SIG-M5 (cell line): Measurements from ENCODE around the gene LRRC39.

Source experiments
- DNase-seq: peaks from one replicate; lab custom pipeline; 2025; lab: John Stamatoyannopoulos, UW

LRRC39 gene

GRCh38 chr1:100147875-100148274 lies 30.2 kb downstream of the LRRC39 start:
- DNase-seq, result no peak

GRCh38 chr1:100146958-100147357 lies 31.1 kb downstream of the LRRC39 start:
- no peak for DNase-seq

- no peak for DNase-seq
Observed at GRCh38 chr1:100145116-100145515, 32.9 kb downstream of the LRRC39 start.

- DNase-seq, result no peak
Observed at GRCh38 chr1:100142343-100142742, 35.7 kb downstream of the LRRC39 start.

- DNase-seq, result no peak
Observed at GRCh38 chr1:100141192-100141591, 36.9 kb downstream of the LRRC39 start.

- DNase-seq, result no peak
Observed at GRCh38 chr1:100137602-100138001, 40.5 kb downstream of the LRRC39 start.

GRCh38 chr1:100134872-100135271 lies 43.2 kb downstream of the LRRC39 start:
- no peak for DNase-seq

GRCh38 chr1:100132566-100133477 lies 45.2 kb downstream of the LRRC39 start, which contains the start of the genes SASS6 and TRMT13:
SASS6 (minus strand) TSS chr1:100132930; CDS start chr1:100132814, 116 bp downstream.
TRMT13 (plus strand) TSS chr1:100133163; CDS start chr1:100133169, 6 bp downstream.
- peak; percentile 86 for DNase-seq

GRCh38 chr1:100131623-100132022 lies 46.4 kb downstream of the LRRC39 start:
- no peak for DNase-seq

GRCh38 chr1:100130552-100131077 lies 47.4 kb downstream of the LRRC39 start:
- no peak for DNase-seq

GRCh38 chr1:100127226-100127625 lies 50.8 kb downstream of the LRRC39 start:
- no peak for DNase-seq

- DNase-seq, result no peak
Observed at GRCh38 chr1:100122177-100122576, 55.9 kb downstream of the LRRC39 start.

- DNase-seq, result no peak
Observed at GRCh38 chr1:100115524-100115923, 62.5 kb downstream of the LRRC39 start.

- DNase-seq, result no peak
Observed at GRCh38 chr1:100109554-100110066, 68.4 kb downstream of the LRRC39 start.

GRCh38 chr1:100107696-100108095 lies 70.4 kb downstream of the LRRC39 start:
- no peak for DNase-seq

- DNase-seq, result no peak
Observed at GRCh38 chr1:100101564-100101963, 76.5 kb downstream of the LRRC39 start.

GRCh38 chr1:100100202-100100601 lies 77.9 kb downstream of the LRRC39 start:
- no peak for DNase-seq
